H9 (cell line): Measurements from ENCODE around the gene KCTD16. TPM values are rescaled to one million over a fixed set of nuclear protein-coding genes. Genes with fewer than 3 reads are reported as not detected.

ENCODE experiments used
- DNase-seq: peaks from one replicate; pipeline ENCODE4 v3.0.0-alpha.2; 2017
- H2AFZ ChIP-seq: one replicate; pipeline ENCODE4 v1.6.1; 2013; ENCODE audit warnings: mild to moderate bottlenecking, low read length, control low read depth, moderate library complexity
- H2AK5ac ChIP-seq: 2 replicates; pipeline ENCODE4 v1.6.1; 2013; ENCODE audit warnings: low read length, control low read depth, mixed read lengths; ENCODE audit not compliant: insufficient read length
- H2BK120ac ChIP-seq: one replicate; pipeline ENCODE4 v1.6.1; 2013; ENCODE audit warnings: low read depth, mild to moderate bottlenecking, low read length, control low read depth, inconsistent platforms; ENCODE audit not compliant: poor library complexity, severe bottlenecking
- H2BK12ac ChIP-seq: 2 replicates; pipeline ENCODE4 v1.6.1; 2013; ENCODE audit warnings: low read length, control low read depth, mixed read lengths, low read depth; ENCODE audit not compliant: insufficient read length
- H2BK15ac ChIP-seq: 2 replicates; pipeline ENCODE4 v1.6.1; 2013; ENCODE audit warnings: low read depth, low read length, control low read depth
- H2BK20ac ChIP-seq: one replicate; pipeline ENCODE4 v1.6.1; 2013; ENCODE audit warnings: low read depth, mild to moderate bottlenecking, low read length, control low read depth, inconsistent platforms; ENCODE audit not compliant: poor library complexity, severe bottlenecking
- H2BK5ac ChIP-seq: 2 replicates; pipeline ENCODE4 v1.6.1; 2013; ENCODE audit warnings: low read length, control low read depth, mixed read lengths; ENCODE audit not compliant: insufficient read length
- H3K14ac ChIP-seq: 2 replicates; pipeline ENCODE4 v1.6.1; 2013; ENCODE audit warnings: low read length, control low read depth; ENCODE audit not compliant: insufficient read depth
- H3K18ac ChIP-seq: 2 replicates; pipeline ENCODE4 v1.6.1; 2013; ENCODE audit warnings: low read depth, mild to moderate bottlenecking, mixed read lengths, low read length, control low read depth; ENCODE audit not compliant: insufficient read length
- H3K23ac ChIP-seq: 2 replicates; pipeline ENCODE4 v1.6.1; 2013; ENCODE audit warnings: low read length, control low read depth, mixed read lengths, low read depth; ENCODE audit not compliant: insufficient read length
- H3K23me2 ChIP-seq: 2 replicates; pipeline ENCODE4 v1.6.1; 2013; ENCODE audit warnings: low read depth, mild to moderate bottlenecking, mixed read lengths, low read length, control low read depth; ENCODE audit not compliant: insufficient read length, poor library complexity, severe bottlenecking
- H3K27ac ChIP-seq: 2 replicates; pipeline ENCODE4 v1.5.1; 2013; ENCODE audit warnings: low read length, control low read depth, mixed read lengths, low read depth; ENCODE audit not compliant: insufficient read length
- H3K27me3 ChIP-seq: 2 replicates; pipeline ENCODE4 v1.6.1; 2013; ENCODE audit warnings: low read length, control low read depth, inconsistent platforms; ENCODE audit not compliant: insufficient read depth
- H3K4ac ChIP-seq: 2 replicates; pipeline ENCODE4 v1.6.1; 2013; ENCODE audit warnings: low read depth, mild to moderate bottlenecking, control low read depth, inconsistent platforms, low read length, moderate library complexity
- H3K4me1 ChIP-seq: 2 replicates; pipeline ENCODE4 v1.6.1; 2013; ENCODE audit warnings: low read length, control low read depth, inconsistent platforms; ENCODE audit not compliant: insufficient read depth
- H3K4me2 ChIP-seq: 2 replicates; pipeline ENCODE4 v1.6.1; 2013; ENCODE audit warnings: low read length, control low read depth, mixed read lengths; ENCODE audit not compliant: insufficient read length, insufficient read depth
- H3K56ac ChIP-seq: 2 replicates; pipeline ENCODE4 v1.6.1; 2013; ENCODE audit warnings: low read depth, mild to moderate bottlenecking, mixed read lengths, low read length, control low read depth; ENCODE audit not compliant: insufficient read length
- H3K79me1 ChIP-seq: 2 replicates; pipeline ENCODE4 v1.6.1; 2013; ENCODE audit warnings: low read depth, mild to moderate bottlenecking, moderate library complexity, low read length, control low read depth, inconsistent platforms; ENCODE audit not compliant: insufficient read depth, poor library complexity, severe bottlenecking
- H3K79me2 ChIP-seq: 2 replicates; pipeline ENCODE4 v1.6.1; 2013; ENCODE audit warnings: low read length, control low read depth, inconsistent platforms; ENCODE audit not compliant: insufficient read depth
- H3K9ac ChIP-seq: 2 replicates; pipeline ENCODE4 v1.6.1; 2013; ENCODE audit warnings: low read length, control low read depth, mixed read lengths; ENCODE audit not compliant: insufficient read length; ENCODE audit errors: extremely low read depth
- H3K9me3 ChIP-seq: one replicate; pipeline ENCODE4 v1.6.1; 2013; ENCODE audit warnings: low read depth, low read length, inconsistent platforms; ENCODE audit not compliant: control insufficient read depth
- H3T11ph ChIP-seq: one replicate; pipeline ENCODE4 v1.6.1; 2013; ENCODE audit warnings: mild to moderate bottlenecking, low read length, control low read depth, inconsistent platforms
- H4K20me1 ChIP-seq: one replicate; pipeline ENCODE4 v1.6.1; 2013; ENCODE audit not compliant: control insufficient read depth, insufficient read length, insufficient read depth
- H4K5ac ChIP-seq: 2 replicates; pipeline ENCODE4 v1.6.1; 2013; ENCODE audit warnings: low read depth, mild to moderate bottlenecking, mixed read lengths, low read length, control low read depth; ENCODE audit not compliant: insufficient read length
- H4K8ac ChIP-seq: replicated peaks from 2 replicates; pipeline ENCODE4 v1.6.1; 2013; ENCODE audit warnings: low read length, control low read depth, mixed read lengths, low read depth; ENCODE audit not compliant: insufficient read length
- H4K91ac ChIP-seq: 2 replicates; pipeline ENCODE4 v1.6.1; 2013; ENCODE audit warnings: low read depth, mild to moderate bottlenecking, moderate library complexity, mixed read lengths, low read length, control low read depth; ENCODE audit not compliant: insufficient read length
- H3K27ac Mint-ChIP-seq, 3 experiments: 2 replicates in 2 of 3; 3 replicates in 1 of 3; pipeline ENCODE4 v1.8.0; 2020 to 2021; ENCODE audit warnings: mixed read lengths in 3 of 3, mild to moderate bottlenecking in 1 of 3, moderate library complexity in 1 of 3
- H3K27me3 Mint-ChIP-seq: 2 replicates; pipeline ENCODE4 v1.8.0; 2021; ENCODE audit warnings: low read depth, mild to moderate bottlenecking, moderate library complexity, mixed read lengths
- H3K36me3 Mint-ChIP-seq, 3 experiments: 2 replicates in 2 of 3; 3 replicates in 1 of 3; pipeline ENCODE4 v1.8.0; 2020 to 2021; ENCODE audit warnings: low read depth in 3 of 3, mixed read lengths in 3 of 3; ENCODE audit not compliant: insufficient read depth in 1 of 3
- H3K4me1 Mint-ChIP-seq, 2 experiments: 2 replicates each; pipeline ENCODE4 v1.8.0; 2020; ENCODE audit warnings: mixed read lengths in 2 of 2
- H3K4me3 Mint-ChIP-seq, 2 experiments: 2 replicates in 1 of 2; 3 replicates in 1 of 2; pipeline ENCODE4 v1.8.0; 2020 to 2021; ENCODE audit warnings: mild to moderate bottlenecking in 2 of 2, mixed read lengths in 2 of 2, moderate library complexity in 1 of 2
- H3K9me3 Mint-ChIP-seq, 2 experiments: 2 replicates in 1 of 2; 3 replicates in 1 of 2; pipeline ENCODE4 v1.8.0; 2020; ENCODE audit warnings: mild to moderate bottlenecking in 2 of 2, mixed read lengths in 2 of 2, moderate library complexity in 1 of 2
- CTCF ChIP-seq: fragments of 200-600 bp; sonication (generic); conservative IDR thresholded peaks from 3 replicates; pipeline ENCODE4 v1.8.0; 2021; ENCODE audit warnings: antibody characterized with exemption, mild to moderate bottlenecking
- WGBS: extraction: QIAGEN DNeasy Blood & Tissue Kit; methylation state at CpG from one replicate; pipeline ENCODE4 v1.1.7; 2013; ENCODE audit warnings: missing lambda C conversion rate, low lambda C conversion rate, mixed read lengths; ENCODE audit not compliant: insufficient read length; ENCODE audit errors: extremely low coverage; 5-methylcytosine and 5-hydroxymethylcytosine counted together
- total RNA-seq: library from RNA; stranded (reverse); gene quantifications from 2 replicates; pipeline ENCODE4 v1.2.1, GENCODE V29; 2021

Gene KCTD16
- total RNA-seq, 1 experiment from 2014 or later, result 0.09 TPM

GRCh38 chr5:144313147-144313726, 142.6 kb downstream of the KCTD16 start:
- Histone ChIP-seq H2AFZ (no peak overlapping the region), H3K23ac (no peak overlapping the region), H3K56ac (no peak overlapping the region), H2BK5ac (no peak overlapping the region), H2AK5ac (no peak overlapping the region), H2BK120ac (no peak overlapping the region), H3K9me3 (no peaks in the 10 kb centered on the region), H2BK12ac (no peak overlapping the region), H4K5ac (no peak overlapping the region), H3K4ac (no peak overlapping the region), H4K8ac (no peak overlapping the region), H3K4me1 (peaks cover 2% of the 10 kb centered on the region; the same call in 1 of the 2 replicates), H3K14ac (no peak overlapping the region), H3K27ac (no peak overlapping the region), H2BK20ac (no peak overlapping the region), H3K18ac (no peak overlapping the region), H3K23me2 (no peaks in the 10 kb centered on the region), H3K79me2 (no peaks in the 10 kb centered on the region), H4K91ac (no peak overlapping the region), H3K4me2 (no peak overlapping the region), H3K9ac (no peak overlapping the region), H3K27me3 (no peaks in the 10 kb centered on the region), H3T11ph (no peak overlapping the region), H2BK15ac (no peak overlapping the region), H3K79me1 (no peaks in the 10 kb centered on the region), H4K20me1 (no peaks in the 10 kb centered on the region)
- Mint-ChIP-seq H3K9me3 (no peaks in the 10 kb centered on the region; a peak in 1 of 5 replicates), H3K27me3 (0 out of 2 replicates have a peak, but pooled peaks cover 2% of the 10 kb centered on the region), H3K4me1 (peaks cover 11 to 13% of the 10 kb centered on the region in 2 experiments), H3K4me3 (no peak overlapping the region), H3K36me3 (no peaks in the 10 kb centered on the region; a peak in 1 of 7 replicates), H3K27ac (no peak overlapping the region)
- WGBS, result no CpG with 5 or more reads among the region's 1 CpG
- TF ChIP-seq CTCF, result no peak
- DNase-seq, result no peak
